ENCODE data around the gene SMIM11. TPM values are rescaled to one million over a fixed set of nuclear protein-coding genes. Genes with fewer than 3 reads are reported as not detected.
"Not testable (repeated sequence)": the region's sequence is repeated elsewhere in the genome, so short reads cannot be mapped to it uniquely, and the experiment has no call there.

Gene SMIM11, protein sequence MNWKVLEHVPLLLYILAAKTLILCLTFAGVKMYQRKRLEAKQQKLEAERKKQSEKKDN
- total RNA-seq (2012; rRNA removed) (6.9 and 8.8 TPM in 2 replicates), polyA plus RNA-seq (2012; rRNA removed) (2.6 and 3.6 TPM in 2 replicates), Bru-seq, nascent RNA (percentile 6 among the genes with signal in this experiment), BruChase-seq, experiment 1, labeled RNA remaining after a 6-hour chase (percentile 14 among the genes with signal in this experiment), BruChase-seq, experiment 2, labeled RNA remaining after a 2-hour chase (percentile 10 among the genes with signal in this experiment)
- 2.9 and 8.4 TPM in 2 replicates for polyA plus RNA-seq (2012; cell fraction: cytosol; rRNA removed)
- polyA plus RNA-seq (2012; cell fraction: nucleus; rRNA removed; ENCODE audit: low replicate concordance): 1.1 and 5.4 TPM in 2 replicates
- long read RNA-seq, transcript SMIM11A-201 (4 exons, 850 nt): major isoform, 5 of 11 reads
- long read RNA-seq, partial matches to known transcripts: 2 of 11 reads
- long read RNA-seq, other reads (novel, unspliced or antisense): 1 of 11 reads

DNA sequence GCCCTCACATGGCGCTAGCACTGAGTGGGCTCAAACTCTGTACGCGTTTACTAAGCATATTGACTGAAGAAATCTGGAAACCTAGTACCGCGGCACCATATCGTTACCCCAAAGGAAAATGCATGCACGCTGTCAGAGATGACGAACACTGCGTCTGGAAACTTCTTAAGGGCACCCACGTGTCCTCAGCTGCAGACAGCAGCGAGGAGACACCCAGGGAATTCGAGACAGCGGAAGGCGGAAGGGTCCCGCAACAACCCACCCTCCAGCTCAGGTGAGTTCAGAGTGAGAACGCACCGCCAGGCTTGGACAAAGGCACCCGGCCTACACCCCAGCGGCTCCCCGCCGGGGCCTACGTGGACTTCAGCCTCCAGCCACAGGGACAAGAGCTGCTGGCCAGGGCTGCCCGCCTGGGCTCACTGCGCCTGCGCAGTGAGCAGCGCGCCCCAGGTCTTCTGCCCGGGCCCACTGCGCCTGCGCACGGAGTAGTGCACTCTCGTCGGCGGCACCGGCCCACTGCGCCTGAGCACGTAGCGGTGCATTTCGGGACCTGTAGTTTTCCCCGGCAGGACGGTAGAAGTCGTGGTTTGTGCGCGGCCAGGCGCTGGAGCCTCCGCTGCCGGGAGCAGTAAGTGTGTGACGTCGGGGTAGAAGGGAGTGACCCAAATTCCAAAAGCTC lies at the start of gene SMIM11:
Gene SMIM11 (plus strand): TSS at position 568 of the 679 bp plus-strand sequence. CDS start 3,998 bp downstream, outside the sequence.
- H2BK15ac ChIP-seq (ENCODE audit: low read depth, low read length); H3K14ac ChIP-seq (replicated peaks; ENCODE audit: low read depth, low read length); H3K4ac ChIP-seq (ENCODE audit: low read depth, low read length); dilution Hi-C loops (cut with HindIII; ENCODE audit: low sequenced_read_pairs, unreplicated experiment); H3K79me1 ChIP-seq (ENCODE audit: low read depth in 1 of 2, low read length in 2 of 2); H3K27me3 ChIP-seq (ENCODE audit: control insufficient read depth, insufficient read depth, low read length); H2AFZ ChIP-seq (replicated peaks; ENCODE audit: low read length, poor library complexity); BruUV-seq (replicated peaks); CTCF ChIA-PET; POLR2A ChIA-PET (ENCODE audit: unreplicated experiment); H2BK5ac ChIP-seq (ENCODE audit: low read depth, low read length, poor library complexity, severe bottlenecking); intact Hi-C loops (cut with micrococcal nuclease); H3K56ac ChIP-seq (ENCODE audit: extremely low read depth, insufficient read depth, low read length); H3K23ac ChIP-seq (ENCODE audit: low read depth, low read length); H2BK20ac ChIP-seq (ENCODE audit: low read depth, low read length); H3K4me2 ChIP-seq (ENCODE audit: low read depth, low read length); H3K27ac ChIP-seq (ENCODE audit: insufficient read depth, low read length); in situ Hi-C loops (cut with MboI; ENCODE audit: low sequenced_read_pairs); H3K4me1 ChIP-seq (ENCODE audit: control insufficient read depth, insufficient read depth, low read length); H3K9ac ChIP-seq (ENCODE audit: low read depth, low read length); H2AK5ac ChIP-seq (ENCODE audit: low read depth, low read length); H3K9me1 ChIP-seq (ENCODE audit: insufficient read depth, low read length); H3K36me3 ChIP-seq (ENCODE audit: control insufficient read depth, insufficient read depth, low read length); H4K91ac ChIP-seq (ENCODE audit: insufficient read depth, low read depth, low read length); H2AK9ac ChIP-seq (replicated peaks; ENCODE audit: low read depth, low read length, poor library complexity); H4K20me1 ChIP-seq (ENCODE audit: insufficient read depth, low read length); H2BK120ac ChIP-seq (ENCODE audit: low read depth, low read length); DNase-seq; H4K8ac ChIP-seq (ENCODE audit: low read depth in 2 of 2, low read length in 2 of 2); H3K9me3 ChIP-seq (ENCODE audit: control insufficient read depth, insufficient read depth, low read length); H3K4me3 ChIP-seq (ENCODE audit: insufficient read depth, low read depth, low read length); H4K5ac ChIP-seq (ENCODE audit: low read depth, low read length); H3K18ac ChIP-seq (ENCODE audit: low read depth, low read length): not testable (repeated sequence)
- ATAC-seq (ENCODE audit: low read depth): peak; percentile 100
- WGBS, 2 experiments (ENCODE audit: extremely low coverage in 2 of 2, insufficient read length in 1 of 2): no CpG with 5 or more reads among the region's 49 CpGs

Data from IMR-90 (cell line).